GM21515 (cell line): ENCODE results near the gene FUBP3.

ENCODE experiments used
- ATAC-seq: cut with Tn5 transposase; IDR thresholded peaks from one replicate; pipeline ENCODE4 v1.9.1; 2021; ENCODE audit not compliant: unreplicated experiment

Gene FUBP3

DNA sequence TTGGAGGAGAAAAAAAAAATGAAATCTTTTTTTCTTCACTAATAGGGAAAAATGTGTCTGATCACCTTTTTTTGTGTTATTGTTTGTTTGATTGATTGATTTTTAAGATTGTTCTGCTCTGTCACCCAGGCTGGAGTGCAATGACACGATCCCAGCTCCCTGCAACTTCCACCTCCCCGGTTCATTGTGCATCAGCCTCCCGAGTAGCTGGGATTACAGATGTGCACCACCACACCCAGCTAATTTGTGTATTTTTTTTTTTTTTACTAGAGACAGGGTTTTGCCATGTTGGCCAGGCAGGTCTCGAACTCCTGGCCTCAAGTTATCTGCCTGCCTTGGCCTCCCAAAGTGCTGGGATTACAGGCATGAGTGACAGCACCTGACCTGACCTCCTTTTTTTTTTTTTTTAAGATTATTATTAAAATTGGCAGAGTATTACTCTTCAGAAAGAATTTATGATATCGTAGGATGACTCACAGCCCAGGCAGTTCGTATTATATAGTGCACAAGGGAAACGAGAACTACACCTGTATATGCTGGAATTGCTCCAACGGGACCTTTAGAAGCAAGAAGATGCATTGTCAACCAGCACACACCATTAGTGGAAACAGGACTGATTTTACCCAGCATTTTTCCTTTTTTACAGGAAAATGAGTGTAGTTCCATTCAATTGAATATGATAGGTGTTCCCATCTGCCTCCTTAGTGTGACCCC lies 27.7 kb downstream of the FUBP3 start:
- ATAC-seq = no peak

DNA sequence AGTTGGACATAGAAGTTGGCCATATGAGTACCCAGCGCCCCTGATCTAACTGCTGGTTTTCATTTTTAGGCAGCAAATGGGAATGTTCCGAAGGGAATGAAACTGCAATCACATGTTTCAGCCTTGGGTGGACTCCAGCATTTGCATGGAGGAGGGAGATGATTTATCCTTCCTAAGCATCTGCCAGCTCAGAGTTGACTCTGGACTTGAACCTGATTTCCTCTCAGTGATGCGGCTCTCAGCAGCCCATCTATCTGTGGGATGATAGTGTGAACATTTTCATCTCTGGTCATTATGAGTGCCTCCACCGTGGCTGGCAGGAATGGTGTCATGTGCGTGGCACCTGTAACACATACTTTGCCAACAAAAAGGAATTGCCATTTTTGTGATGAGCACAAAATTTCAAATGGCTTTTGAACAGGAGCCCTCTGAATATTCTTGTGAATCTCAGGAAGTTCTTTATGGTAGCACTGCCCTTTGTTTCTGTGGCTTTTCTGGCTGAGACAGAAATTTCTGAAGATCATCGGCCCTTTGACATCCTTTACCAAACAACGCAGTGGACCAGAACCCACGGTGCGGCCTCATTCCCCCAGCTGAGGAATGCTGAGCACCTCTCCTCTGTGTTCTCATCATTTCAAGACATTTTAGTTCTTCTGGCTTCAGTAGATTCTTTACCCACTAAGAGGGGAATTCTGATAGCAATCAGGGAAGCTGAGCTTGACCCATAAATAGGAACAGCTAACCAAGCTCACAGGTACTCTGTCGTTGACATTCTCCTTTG lies 28.5 kb downstream of the FUBP3 start:
- ATAC-seq = no peak

DNA sequence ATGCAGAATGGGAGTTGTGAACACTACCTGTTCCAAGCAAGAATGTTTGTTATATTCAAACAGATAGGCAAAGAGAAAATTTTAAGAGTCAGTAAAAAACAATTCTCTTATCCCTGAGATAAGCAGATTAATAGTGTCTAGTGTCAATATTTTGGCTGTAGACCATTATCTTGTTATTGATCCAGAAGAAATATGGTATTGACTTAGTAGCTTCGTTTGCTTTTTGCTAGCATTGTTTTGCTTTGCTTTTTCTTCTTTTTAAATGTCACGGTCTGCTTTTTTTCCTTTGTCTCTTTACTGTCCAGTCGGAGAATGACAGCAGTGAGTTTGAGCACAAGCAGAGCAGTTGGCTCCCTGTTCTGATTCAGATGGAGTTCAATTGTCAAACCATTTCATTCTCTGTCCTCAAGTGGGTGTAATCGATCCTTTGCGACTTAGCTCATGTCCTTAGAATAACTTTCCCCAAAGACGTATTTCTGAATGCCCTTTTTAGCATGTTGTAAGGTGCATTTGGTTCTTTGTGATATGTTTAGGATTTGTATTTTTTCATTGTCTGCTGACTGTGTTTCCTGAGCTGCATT lies 29.3 kb downstream of the FUBP3 start:
- no peak for ATAC-seq

DNA sequence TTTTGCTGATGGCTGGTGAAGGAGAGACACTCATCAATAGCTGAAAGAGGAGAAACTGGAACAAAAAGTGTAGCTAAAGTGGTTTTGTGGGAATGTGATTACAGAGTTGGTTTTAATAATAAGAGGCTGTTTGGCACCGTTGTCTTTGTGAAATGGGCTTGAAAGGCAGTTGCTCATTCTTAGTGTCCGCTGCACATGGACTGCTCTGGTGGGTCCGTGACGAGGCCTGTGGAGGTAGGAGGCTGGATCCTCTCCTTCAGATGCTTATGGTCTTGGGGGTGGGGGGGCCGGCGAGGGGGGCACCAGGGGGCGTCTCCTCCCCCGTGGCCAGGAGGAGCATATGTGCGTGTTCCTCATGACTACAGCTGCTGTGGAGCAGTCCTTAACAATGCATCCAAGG lies 29.8 kb downstream of the FUBP3 start:
- no peak for ATAC-seq

DNA sequence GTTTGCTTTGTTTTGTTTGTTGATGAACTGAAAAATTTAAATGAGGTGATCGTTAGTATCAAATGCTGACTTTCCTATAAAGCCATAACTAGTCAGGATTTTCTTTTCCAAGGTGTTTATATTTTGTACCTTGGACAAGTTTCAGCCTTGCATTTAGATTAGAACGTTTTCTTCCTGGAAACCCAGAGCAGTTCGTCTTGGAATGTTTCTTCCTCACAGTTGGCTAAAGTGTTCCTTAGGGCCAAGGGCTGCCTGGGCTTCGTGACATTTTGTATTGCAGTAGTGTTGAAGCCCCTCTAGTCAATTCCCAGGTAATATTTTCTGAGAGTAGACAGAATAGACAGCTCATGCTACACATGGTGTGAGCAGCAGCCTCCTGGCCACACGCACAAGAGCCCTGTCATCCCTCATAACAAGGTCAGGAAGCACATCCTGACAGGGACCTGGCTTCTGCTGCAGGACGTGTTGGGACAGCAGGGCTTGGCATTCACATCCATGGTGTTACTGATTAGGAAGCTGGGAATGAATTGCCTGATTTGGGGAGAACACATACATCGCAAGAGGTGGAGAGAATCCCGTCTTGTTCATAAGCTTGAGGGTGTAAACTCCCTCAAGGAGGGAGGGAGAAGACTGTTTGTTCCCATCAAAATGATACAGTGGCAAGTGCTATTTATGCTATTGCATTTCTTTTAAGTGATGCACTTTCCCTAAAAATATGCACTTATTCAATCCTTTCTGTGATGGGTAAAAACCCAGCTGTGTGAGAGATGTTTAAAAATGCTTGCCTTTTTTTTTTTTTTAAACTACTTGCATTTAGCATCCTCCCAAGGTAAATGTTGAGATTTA lies 31.7 kb downstream of the FUBP3 start:
- no peak for ATAC-seq

DNA sequence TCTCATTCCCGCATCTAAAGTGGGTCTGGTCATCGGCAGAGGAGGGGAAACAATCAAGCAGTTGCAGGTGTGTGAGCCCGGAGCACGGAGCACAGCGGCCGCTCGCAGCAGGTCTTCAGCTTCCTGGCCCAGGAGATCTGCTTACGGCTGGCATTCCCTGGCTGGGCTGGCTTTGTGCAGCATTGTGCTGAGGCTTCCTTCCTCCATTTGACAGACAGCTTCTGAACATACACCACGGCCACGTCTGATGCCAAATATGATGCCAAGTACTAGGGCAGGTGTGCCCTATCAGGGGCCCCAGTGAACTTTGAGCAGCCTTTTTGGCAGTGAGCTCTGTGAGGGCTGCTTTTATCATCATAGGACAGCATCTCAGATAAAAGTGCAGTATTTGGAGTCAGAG lies 37.1 kb downstream of the FUBP3 start:
- no peak for ATAC-seq

DNA sequence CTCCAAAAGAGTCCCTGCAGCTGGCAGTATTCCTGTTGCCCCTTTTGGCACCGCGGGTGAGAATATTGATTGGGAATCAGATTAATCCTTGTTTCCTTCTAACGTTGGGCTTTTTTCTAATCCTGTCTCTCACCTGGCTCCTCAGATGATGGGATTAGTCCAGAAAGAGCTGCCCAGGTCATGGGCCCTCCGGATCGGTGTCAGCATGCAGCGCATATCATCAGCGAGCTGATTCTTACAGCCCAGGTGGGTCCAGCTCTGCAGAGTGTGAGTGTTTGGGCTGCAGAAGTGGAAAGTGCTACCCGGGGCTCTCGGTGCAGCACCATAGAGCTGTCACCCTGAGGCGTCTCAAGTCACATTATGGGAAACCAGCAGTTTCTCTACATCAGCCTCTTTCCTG lies 44.1 kb downstream of the FUBP3 start:
- ATAC-seq = no peak

DNA sequence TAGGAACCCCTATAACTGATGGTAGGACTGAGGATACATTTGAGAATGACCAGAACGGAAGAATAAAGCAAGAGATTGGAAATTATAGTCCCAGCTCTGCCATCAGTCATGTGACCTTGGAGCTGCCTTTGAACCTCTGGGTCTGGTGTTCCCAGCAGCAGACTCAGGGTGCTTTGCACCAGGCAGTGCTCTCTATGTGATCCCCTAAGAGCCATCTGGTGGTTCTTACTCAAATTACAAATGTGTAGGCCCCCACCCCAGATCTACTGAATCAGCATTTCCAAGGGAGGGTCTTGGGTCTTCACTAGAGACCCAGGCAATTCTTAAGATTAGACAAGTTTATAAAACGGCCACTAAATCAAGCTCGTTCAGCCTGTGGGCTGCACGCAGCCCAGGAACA lies 44.8 kb downstream of the FUBP3 start:
- ATAC-seq = no peak

DNA sequence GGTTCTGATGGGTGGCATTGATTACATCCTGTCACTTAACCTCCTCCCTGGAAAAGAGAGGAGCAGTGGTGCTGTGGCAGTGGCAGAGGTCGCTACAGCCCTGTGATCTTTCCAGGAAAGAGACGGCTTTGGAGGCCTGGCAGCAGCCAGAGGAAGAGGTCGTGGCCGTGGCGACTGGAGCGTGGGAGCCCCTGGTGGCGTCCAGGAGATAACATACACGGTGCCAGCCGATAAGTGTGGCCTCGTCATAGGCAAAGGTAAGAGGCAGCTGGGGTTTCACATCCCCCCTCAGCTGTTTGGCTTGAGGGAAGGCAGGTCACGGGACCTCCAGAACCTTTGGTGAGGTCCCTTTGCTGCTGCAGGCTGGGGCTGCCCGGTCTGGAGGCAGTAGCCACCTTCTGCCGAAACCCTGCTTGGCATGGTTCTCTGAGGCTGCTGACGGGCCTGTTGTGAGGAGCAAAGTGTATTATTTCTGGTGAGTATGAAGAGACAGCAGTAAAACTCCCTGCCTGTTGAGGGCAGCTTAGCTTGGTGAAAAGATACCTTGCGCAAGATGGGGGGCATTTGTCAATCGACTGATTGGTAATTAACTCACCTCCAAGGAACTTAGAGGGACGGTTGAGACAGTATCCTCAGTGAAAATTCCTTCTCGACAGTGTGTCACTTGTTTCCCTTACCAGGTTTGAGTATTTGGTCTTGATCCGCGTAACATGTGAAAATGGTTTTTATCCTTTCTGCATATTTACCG lies 47.0 kb downstream of the FUBP3 start:
- ATAC-seq = no peak

DNA sequence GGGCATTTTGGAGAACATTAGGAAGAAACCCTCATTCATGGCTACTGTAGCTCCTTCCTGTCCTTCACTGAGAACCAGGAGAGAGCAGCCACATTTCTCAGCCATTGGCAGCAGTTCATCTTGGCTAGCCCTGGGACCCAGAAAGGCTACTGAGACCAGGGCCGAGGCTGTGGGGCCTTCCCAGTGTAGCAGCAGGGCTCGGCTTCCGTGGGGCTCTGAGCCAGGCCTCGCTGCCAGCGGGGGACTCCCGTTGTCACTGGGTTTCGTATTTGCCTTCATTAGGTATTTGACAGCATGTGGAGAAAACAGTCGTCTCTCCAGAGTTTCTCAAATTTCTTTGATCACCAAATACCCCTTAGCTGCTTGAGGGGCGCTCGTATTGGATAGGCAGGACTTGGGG lies 47.7 kb downstream of the FUBP3 start:
- no peak for ATAC-seq

DNA sequence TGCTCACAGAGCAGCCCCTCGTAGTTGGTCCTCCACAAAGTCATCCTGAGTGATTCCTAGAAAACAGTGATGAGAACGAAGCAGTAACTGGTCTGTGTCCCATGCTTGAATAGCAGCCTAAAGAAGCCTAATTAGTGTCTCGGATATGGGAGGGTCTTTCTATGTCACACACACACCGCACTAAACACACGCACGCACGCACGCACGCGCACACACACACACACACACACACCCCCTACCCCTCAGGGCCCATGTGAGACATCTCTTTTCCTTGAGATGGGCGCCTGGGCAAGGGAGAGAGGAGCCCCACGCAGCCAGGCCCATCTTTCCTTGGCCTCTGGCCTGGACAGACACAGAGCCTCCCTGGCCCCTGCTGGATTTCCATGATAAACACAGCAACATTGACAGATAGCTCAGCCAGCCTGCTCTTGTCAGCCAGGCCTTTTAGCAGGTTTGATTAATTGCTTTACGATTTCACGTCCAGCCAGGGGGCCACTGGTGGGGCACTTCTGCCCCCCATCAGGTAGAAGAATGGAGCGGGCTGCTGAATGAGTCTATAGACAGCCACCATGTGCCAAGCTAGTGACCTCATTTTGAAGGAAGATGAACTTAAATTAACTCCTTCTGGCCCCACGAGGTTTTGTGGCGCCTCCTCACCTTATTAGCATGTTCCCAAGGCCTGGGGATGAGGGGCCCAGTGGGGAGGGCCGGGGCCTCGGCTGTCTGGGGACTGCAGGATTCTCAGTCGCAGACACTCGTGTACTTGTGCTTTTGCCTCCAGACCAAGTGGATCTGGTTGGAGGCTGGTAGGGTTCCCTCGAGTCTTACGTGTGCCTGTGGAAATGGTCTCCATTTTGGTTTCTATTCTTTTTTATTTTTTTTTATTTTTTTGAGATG lies 48.8 kb downstream of the FUBP3 start:
- no peak for ATAC-seq

DNA sequence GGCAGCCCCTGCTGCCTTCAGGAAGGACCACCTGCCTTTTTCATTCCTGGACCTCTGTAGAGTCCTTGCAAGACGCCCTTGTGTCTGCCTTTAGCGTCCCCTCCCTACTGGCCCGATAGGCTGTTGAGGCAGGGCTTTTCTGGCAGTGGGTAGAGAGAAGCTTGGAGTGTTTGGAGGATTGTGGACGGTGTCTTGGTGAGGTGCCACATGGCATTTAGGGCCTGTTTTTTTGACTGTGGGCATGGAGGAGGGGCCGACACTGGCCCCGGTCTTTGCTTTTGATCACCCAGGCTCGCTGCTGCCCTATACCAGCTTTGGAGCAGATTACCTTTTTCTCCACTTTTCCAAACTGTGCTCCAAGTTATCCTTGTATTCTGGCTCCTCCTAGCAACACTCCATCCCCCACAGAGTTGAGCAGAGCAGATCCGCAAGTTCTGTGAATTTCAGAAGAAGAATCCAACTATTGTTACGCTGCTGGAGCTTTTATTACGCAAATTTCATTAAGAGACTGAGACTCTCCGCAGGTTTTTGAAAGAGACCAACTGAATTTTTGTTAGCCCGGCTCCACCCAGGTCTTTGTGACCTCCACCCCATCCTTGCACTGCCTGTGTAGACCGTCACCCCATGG lies 50.2 kb downstream of the FUBP3 start:
- no peak for ATAC-seq

DNA sequence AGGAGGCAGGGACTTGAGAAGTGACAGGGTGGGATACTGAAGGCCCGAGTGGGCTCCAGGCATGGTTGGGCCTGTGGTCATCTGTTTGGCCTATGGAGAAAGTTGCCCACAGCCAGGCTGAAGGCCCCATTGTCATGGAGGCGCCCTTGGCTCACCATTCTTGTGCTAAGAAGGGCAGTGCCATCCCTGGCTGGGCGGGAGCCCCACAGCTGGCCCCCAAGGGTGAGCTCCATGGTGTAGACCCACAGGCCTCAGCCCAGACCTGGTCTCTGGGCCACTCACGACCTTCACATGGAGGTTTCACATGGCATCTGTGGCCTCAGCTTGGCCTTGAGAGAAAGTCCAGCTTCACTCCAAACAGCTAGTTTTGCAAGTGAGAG lies 50.7 kb downstream of the FUBP3 start:
- ATAC-seq = no peak

DNA sequence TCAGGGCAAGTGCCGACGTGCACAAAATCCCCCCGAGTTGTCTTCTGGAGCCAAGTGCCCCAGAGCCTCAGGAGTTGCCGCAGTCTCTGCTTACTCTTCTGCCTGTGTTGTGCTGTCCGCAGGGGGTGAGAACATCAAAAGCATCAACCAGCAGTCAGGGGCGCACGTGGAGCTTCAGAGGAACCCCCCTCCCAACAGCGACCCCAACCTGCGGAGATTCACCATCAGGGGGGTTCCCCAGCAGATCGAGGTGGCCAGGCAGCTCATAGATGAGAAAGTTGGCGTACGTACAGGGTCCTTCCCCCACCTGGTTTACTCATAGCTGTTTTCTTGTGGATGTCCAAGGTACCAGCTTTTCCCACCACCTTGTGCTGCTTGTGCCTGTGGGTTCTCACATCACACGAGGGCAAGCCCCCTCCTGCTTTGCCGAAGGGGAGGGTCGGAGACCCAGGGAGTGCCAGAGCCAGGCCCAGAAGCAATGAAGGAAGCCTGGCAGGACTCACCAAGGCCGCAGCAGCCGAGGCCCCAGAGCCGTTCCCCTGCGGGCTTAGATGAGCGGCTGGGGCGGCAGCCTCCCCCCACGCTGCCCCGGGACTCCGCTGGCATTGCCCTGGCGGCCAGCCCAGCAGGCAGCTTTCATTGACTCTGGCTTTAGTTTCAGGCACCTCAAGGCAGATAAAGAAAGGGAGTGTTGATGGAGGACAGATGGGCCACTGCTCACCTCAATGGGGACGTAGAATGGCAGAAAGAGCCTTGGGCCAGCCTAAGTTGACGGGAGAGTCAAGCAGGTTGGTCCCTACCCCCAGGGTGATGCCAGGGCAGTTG lies 51.3 kb downstream of the FUBP3 start:
- no peak for ATAC-seq

DNA sequence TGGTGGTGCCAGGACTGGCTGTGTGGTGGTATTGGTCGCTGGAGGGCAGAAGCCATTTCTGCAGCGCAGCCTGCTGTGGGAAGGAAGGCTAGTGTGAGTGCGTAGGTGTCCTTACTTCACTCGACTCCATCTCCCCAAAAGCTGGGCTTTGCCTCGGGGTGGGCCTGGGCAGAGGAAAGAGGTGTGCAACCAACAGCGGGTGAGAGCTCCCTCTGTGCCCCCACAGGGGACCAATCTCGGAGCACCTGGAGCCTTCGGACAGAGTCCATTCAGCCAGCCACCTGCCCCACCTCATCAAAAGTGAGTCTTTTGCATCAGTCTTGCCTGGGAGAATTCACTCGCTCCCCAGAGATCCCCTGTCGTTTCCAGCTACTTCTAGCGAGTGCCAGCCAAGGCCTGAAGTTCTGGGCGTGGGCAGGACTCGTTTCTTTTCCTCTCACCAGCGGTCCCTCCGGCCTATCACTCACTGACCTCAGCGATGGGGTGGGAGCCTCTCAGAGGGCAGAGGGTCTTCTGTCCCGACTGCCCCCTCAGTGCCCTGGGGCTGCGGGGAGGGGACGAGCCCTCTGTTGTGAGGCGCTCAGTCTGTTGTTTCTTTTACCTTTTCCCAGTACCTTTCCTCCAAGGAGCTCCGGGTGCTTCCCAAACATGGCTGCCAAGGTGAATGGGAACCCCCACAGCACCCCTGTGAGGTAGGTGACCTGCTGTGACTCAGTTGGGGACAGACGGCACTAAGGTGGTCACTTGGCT lies 52.1 kb downstream of the FUBP3 start:
- ATAC-seq = no peak

DNA sequence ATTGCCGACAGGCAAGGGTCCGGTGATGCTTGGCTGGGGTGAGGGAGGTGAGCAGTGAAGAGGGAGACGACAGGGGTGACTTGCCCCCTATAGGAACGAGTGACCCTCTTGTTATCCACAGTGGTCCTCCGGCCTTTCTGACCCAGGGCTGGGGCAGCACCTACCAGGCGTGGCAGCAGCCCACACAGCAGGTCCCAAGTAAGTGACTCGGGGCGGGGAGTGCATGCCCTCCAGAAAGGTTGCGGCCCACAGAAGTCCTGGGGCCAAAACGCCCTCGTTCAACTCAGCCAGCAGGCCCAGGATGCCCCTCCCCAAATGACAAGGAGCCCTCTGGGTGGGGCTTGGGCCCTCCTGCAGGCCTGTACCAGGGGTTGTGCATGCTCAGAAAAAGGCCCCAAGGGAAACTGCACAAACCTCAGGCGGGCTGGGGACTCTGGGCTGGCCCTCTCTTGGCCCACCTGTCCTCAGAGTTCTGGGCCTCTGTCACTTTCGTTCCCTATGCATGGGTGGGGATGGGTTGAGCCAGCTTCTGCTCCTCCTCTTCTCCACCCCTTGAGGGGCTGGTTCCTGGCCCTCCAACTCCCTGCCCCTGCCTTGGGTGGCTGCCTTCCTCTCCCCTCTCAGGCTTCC lies 52.8 kb downstream of the FUBP3 start:
- no peak for ATAC-seq

DNA sequence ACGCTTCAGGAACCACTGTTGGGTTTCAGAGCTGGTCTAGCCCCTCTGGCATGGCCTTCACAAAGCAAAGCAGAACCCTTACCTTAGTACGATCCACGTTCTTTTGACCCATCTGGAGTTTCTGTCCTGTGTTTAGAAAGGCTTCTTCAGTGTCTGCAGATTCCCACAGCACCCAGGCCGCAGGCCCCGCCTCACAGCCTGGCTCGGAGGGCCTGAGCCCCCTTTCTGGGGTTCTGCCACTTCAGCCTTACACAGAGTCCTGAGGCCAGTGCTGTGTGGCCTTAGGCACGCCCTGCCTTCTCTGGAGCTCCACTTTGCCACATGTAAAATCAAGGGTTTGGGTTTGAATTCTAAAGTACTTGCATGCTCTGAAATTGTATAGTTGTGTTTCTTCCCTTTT lies 53.5 kb downstream of the FUBP3 start:
- ATAC-seq = no peak
